ENCODE measurements around the gene AP2A1. TPM values are rescaled to one million over a fixed set of nuclear protein-coding genes. Genes with fewer than 3 reads are reported as not detected.

Gene AP2A1
- total RNA-seq, 1 experiment from 2014 or later, result 119 TPM

GRCh38 chr19:49746206-49746958 lies 20.4 kb upstream of the AP2A1 start (continued):
- no peak for TF ChIP-seq STAT6 (CRISPR knock-in tag; conservative IDR thresholded peaks at IDR 0.05; ENCODE audit: low read depth)
- TF ChIP-seq CREB1 (CRISPR knock-in tag; IDR thresholded peaks at IDR 0.05), result no peak
- no peak for TF ChIP-seq ZNF532 (CRISPR knock-in tag; IDR thresholded peaks at IDR 0.05; ENCODE audit: borderline replicate concordance)
- TF ChIP-seq E2F4 (CRISPR knock-in tag; IDR thresholded peaks at IDR 0.05; ENCODE audit: borderline replicate concordance, low read depth), result no peak
- TF ChIP-seq NFYB (CRISPR knock-in tag; conservative IDR thresholded peaks at IDR 0.05; ENCODE audit: low read depth), result no peak
- no peak for TF ChIP-seq SMAD4 (CRISPR knock-in tag; IDR thresholded peaks at IDR 0.05)
- TF ChIP-seq HMGXB4 (CRISPR knock-in tag; IDR thresholded peaks at IDR 0.05), result peak; percentile 63; the same call in 1 of the 2 replicates
- peak; percentile 89 for TF ChIP-seq MAX (CRISPR knock-in tag; IDR thresholded peaks at IDR 0.05)
- TF ChIP-seq MLX (CRISPR knock-in tag; IDR thresholded peaks at IDR 0.05), result no peak
- no peak for TF ChIP-seq ZNF138 (CRISPR knock-in tag; conservative IDR thresholded peaks at IDR 0.05)
- no peak for TF ChIP-seq ZNF425 (CRISPR knock-in tag; conservative IDR thresholded peaks at IDR 0.05)
- TF ChIP-seq KAT7 (CRISPR knock-in tag; IDR thresholded peaks at IDR 0.05; ENCODE audit: borderline replicate concordance), result no peak
- no peak for TF ChIP-seq ZNF423 (CRISPR knock-in tag; IDR thresholded peaks at IDR 0.05)
- no peak for TF ChIP-seq ATF6 (CRISPR knock-in tag; IDR thresholded peaks at IDR 0.05)
- no peak for TF ChIP-seq FOXJ3 (CRISPR knock-in tag; IDR thresholded peaks at IDR 0.05; ENCODE audit: borderline replicate concordance)
- TF ChIP-seq ZNF219 (CRISPR knock-in tag; IDR thresholded peaks at IDR 0.05; ENCODE audit: borderline replicate concordance), result no peak
- no peak for TF ChIP-seq AR (CRISPR knock-in tag; IDR thresholded peaks at IDR 0.05)
- no peak for TF ChIP-seq ZNF396 (CRISPR knock-in tag; IDR thresholded peaks at IDR 0.05; ENCODE audit: borderline replicate concordance)
- TF ChIP-seq OVOL2 (CRISPR knock-in tag; IDR thresholded peaks at IDR 0.05; ENCODE audit: borderline replicate concordance), result no peak
